Vagina (tissue), 2 donors: ENCODE measurements around the gene FAM168B.

Experiments
- CTCF ChIP-seq, 3 experiments: fragments of 450-650 bp in 2 of 3; fragments of 200-600 bp in 1 of 3; sonication (generic) in 1 of 3; IDR thresholded peaks; one replicate each; pipeline ENCODE4 v1.5.1; 2017 to 2019; ENCODE audit warnings: antibody characterized with exemption in 3 of 3, mild to moderate bottlenecking in 2 of 3, moderate library complexity in 2 of 3
- POLR2A ChIP-seq, 2 donors: fragments of 450-650 bp; IDR thresholded peaks; one replicate each; pipeline ENCODE4 v1.6.1; 2017; ENCODE audit warnings: antibody characterized with exemption in 2 of 2, mild to moderate bottlenecking in 2 of 2, moderate library complexity in 2 of 2
- POLR2AphosphoS5 ChIP-seq, 2 donors: sonication (generic); formaldehyde crosslinking; IDR thresholded peaks; one replicate each; pipeline ENCODE4 v1.9.0; 2017; ENCODE audit warnings: antibody characterized with exemption in 2 of 2, mild to moderate bottlenecking in 2 of 2, low read depth in 1 of 2; ENCODE audit not compliant: insufficient read depth in 1 of 2

- TF ChIP-seq CTCF (IDR thresholded peaks at IDR 0.05) (no peak), POLR2A (IDR thresholded peaks at IDR 0.05) (no peak), POLR2AphosphoS5 (IDR thresholded peaks at IDR 0.05; ENCODE audit: insufficient read depth in 1 of 2, low read depth in 1 of 2) (no peak)
These were observed 29.6 kb downstream of the FAM168B start for GRCh38 chr2:131063501-131064283.
